ENCODE results near the gene COG1. TPM values are rescaled to one million over a fixed set of nuclear protein-coding genes. Genes with fewer than 3 reads are reported as not detected.

The COG1 gene
- total and polyA plus RNA-seq, 9 of the 15 experiments (the other 6 are each of a cell fraction or from before 2014, with no cell fraction given): 9.5 to 26.8 (median 12.9) TPM

DNA sequence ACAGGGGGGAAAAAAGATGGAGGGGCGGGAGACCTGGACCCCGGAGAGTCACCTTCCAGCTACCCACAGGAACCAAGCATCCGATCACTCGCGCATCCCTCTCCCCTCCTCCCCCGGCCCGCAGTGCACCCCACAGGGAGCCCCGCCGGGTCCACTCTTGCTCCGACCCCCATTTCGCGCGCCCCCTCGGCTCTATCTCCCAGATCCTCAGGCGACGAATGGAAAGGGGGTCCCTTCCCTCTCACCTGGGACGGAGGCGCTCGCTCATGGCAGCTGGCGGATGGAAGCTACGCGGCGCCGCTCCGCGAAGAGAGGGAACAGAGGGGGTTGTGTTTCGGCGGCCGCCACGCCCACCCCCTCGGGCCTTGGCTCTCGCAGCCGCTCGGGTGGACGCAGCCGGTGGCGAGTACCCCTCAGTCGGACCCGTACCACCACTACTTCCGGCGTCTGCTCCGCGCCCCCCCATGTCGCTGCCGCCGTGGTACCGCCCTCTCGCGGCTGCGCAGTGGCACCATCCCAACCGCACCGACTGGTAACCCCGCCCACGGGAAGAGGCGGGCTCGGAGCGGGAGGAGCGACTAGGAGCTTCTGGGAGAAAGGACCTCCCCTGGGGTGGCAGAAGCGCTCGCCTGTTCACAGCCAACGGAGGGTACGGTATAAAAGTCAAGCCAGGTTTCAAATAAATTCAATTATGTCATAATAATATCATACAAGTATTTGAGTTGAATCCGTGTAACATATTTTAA is 39.2 kb downstream of the COG1 start (continued):
- TF ChIP-seq, protein P1, sequence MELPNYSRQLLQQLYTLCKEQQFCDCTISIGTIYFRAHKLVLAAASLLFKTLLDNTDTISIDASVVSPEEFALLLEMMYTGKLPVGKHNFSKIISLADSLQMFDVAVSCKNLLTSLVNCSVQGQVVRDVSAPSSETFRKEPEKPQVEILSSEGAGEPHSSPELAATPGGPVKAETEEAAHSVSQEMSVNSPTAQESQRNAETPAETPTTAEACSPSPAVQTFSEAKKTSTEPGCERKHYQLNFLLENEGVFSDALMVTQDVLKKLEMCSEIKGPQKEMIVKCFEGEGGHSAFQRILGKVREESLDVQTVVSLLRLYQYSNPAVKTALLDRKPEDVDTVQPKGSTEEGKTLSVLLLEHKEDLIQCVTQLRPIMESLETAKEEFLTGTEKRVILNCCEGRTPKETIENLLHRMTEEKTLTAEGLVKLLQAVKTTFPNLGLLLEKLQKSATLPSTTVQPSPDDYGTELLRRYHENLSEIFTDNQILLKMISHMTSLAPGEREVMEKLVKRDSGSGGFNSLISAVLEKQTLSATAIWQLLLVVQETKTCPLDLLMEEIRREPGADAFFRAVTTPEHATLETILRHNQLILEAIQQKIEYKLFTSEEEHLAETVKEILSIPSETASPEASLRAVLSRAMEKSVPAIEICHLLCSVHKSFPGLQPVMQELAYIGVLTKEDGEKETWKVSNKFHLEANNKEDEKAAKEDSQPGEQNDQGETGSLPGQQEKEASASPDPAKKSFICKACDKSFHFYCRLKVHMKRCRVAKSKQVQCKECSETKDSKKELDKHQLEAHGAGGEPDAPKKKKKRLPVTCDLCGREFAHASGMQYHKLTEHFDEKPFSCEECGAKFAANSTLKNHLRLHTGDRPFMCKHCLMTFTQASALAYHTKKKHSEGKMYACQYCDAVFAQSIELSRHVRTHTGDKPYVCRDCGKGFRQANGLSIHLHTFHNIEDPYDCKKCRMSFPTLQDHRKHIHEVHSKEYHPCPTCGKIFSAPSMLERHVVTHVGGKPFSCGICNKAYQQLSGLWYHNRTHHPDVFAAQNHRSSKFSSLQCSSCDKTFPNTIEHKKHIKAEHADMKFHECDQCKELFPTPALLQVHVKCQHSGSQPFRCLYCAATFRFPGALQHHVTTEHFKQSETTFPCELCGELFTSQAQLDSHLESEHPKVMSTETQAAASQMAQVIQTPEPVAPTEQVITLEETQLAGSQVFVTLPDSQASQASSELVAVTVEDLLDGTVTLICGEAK (IDR thresholded peaks at IDR 0.05): peak; percentile 68; the same call in 1 of the 2 replicates
- TF ChIP-seq, protein P1 (CRISPR knock-in tag; IDR thresholded peaks at IDR 0.05): no peak
- TF ChIP-seq CSDE1 (IDR thresholded peaks at IDR 0.05) (no peak), SIN3A (IDR thresholded peaks at IDR 0.05; ENCODE audit: borderline replicate concordance in 2 of 2, control insufficient read depth in 1 of 2, low read depth in 2 of 2, low read length in 2 of 2) (peak; percentile 30 to 70; a peak in 1 of 4 replicates), TBP (optimal IDR thresholded peaks at IDR 0.05; ENCODE audit: low read depth, low read length) (peak; percentile 70), HLTF (IDR thresholded peaks at IDR 0.05) (0 out of 2 replicates have a peak, but pooled peaks have one; percentile 12), SMAD3 (CRISPR knock-in tag; conservative IDR thresholded peaks at IDR 0.05) (no peak), PHF8 (IDR thresholded peaks at IDR 0.05; ENCODE audit: borderline replicate concordance, low read length) (peak; percentile 84; the same call in 1 of the 2 replicates), XRCC5 (IDR thresholded peaks at IDR 0.05; ENCODE audit: low read depth, low read length) (peak; percentile 20; the same call in 1 of the 2 replicates), DACH1 (IDR thresholded peaks at IDR 0.05; ENCODE audit: partially characterized antibody) (peak; percentile 37), YY1 (IDR thresholded peaks at IDR 0.05; ENCODE audit: borderline replicate concordance in 1 of 3, control insufficient read depth in 1 of 3, extremely low read depth in 1 of 3, insufficient read depth in 3 of 3, insufficient read length in 1 of 3, insufficient replicate concordance in 2 of 3, low read depth in 1 of 3, low read length in 2 of 3) (peak in 1 of 3 experiments; percentile 51), RBBP5 (IDR thresholded peaks at IDR 0.05; ENCODE audit: borderline replicate concordance, insufficient read depth, low read length, poor library complexity, severe bottlenecking) (peak; percentile 98)
- TF ChIP-seq, protein P2, sequence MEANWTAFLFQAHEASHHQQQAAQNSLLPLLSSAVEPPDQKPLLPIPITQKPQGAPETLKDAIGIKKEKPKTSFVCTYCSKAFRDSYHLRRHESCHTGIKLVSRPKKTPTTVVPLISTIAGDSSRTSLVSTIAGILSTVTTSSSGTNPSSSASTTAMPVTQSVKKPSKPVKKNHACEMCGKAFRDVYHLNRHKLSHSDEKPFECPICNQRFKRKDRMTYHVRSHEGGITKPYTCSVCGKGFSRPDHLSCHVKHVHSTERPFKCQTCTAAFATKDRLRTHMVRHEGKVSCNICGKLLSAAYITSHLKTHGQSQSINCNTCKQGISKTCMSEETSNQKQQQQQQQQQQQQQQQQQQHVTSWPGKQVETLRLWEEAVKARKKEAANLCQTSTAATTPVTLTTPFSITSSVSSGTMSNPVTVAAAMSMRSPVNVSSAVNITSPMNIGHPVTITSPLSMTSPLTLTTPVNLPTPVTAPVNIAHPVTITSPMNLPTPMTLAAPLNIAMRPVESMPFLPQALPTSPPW (CRISPR knock-in tag; IDR thresholded peaks at IDR 0.05): peak; percentile 90
- TF ChIP-seq, protein P3, sequence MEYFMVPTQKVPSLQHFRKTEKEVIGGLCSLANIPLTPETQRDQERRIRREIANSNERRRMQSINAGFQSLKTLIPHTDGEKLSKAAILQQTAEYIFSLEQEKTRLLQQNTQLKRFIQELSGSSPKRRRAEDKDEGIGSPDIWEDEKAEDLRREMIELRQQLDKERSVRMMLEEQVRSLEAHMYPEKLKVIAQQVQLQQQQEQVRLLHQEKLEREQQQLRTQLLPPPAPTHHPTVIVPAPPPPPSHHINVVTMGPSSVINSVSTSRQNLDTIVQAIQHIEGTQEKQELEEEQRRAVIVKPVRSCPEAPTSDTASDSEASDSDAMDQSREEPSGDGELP (CRISPR knock-in tag; IDR thresholded peaks at IDR 0.05; ENCODE audit: borderline replicate concordance): peak; percentile 70

Measured in K562 (cell line).